ENCODE results near the gene MIXL1. TPM values are rescaled to one million over a fixed set of nuclear protein-coding genes. Genes with fewer than 3 reads are reported as not detected.
A peak's percentile ranks its signal among the peaks of the same experiment; 100 is the strongest.

The MIXL1 gene
- polyA plus RNA-seq, 1 experiment, result 0.21 TPM

- TF ChIP-seq CTCF (IDR thresholded peaks at IDR 0.05; ENCODE audit: low read depth, low read length), result no peak
- no peaks in the 10 kb centered on the region for H3K9me3 ChIP-seq (ENCODE audit: control insufficient read depth, insufficient read depth, low read length)
- ChIA-PET CTCF (interaction anchor here (0.6 kb wide), 1 partner anchor 29 kb away, joined by 4 read pairs; no protein-coding TSS in a partner anchor), POLR2A (no interaction called here)
- H3K27me3 ChIP-seq (ENCODE audit: control insufficient read depth, insufficient read depth, low read length), result peaks cover 10% of the 10 kb centered on the region
- H3K27ac ChIP-seq (ENCODE audit: low read depth, low read length), result no peak overlapping the region
- H3K4me3 ChIP-seq (ENCODE audit: low read depth, low read length), result no peak overlapping the region
- no peak for DNase-seq (ENCODE audit: low read depth, low spot score)
These were observed 778 bp upstream of the MIXL1 start for GRCh38 chr1:226222686-226223085.

GRCh38 chr1:226223786-226224244 lies 351 bp downstream of the MIXL1 start:
- no peak for DNase-seq (ENCODE audit: low read depth, low spot score)
- ChIA-PET POLR2A (no interaction called here), CTCF (interaction anchor here (1.6 kb wide), 1 partner anchor 27 kb away, joined by 4 read pairs; no protein-coding TSS in a partner anchor)

GRCh38 chr1:226226601-226227000 lies 3.1 kb downstream of the MIXL1 start:
- no peaks in the 10 kb centered on the region for H3K9me3 ChIP-seq (ENCODE audit: control insufficient read depth, insufficient read depth, low read length)
- CTCF ChIA-PET, result no interaction called here

More at GRCh38 chr1:226223786-226224244, 351 bp downstream of the MIXL1 start:
- no peak for TF ChIP-seq CTCF (IDR thresholded peaks at IDR 0.05; ENCODE audit: low read depth, low read length)
- Histone ChIP-seq H3K27me3 (ENCODE audit: control insufficient read depth, insufficient read depth, low read length) (peaks cover 10% of the 10 kb centered on the region), H3K4me3 (ENCODE audit: low read depth, low read length) (peak overlapping the region; percentile 54), H3K27ac (ENCODE audit: low read depth, low read length) (no peak overlapping the region), H3K9me3 (ENCODE audit: control insufficient read depth, insufficient read depth, low read length) (no peaks in the 10 kb centered on the region)

GRCh38 chr1:226233293-226233692 lies 9.8 kb downstream of the MIXL1 start:
- TF ChIP-seq CTCF (IDR thresholded peaks at IDR 0.05; ENCODE audit: low read depth, low read length), result no peak
- Histone ChIP-seq H3K27me3 (ENCODE audit: control insufficient read depth, insufficient read depth, low read length) (no peaks in the 10 kb centered on the region), H3K27ac (ENCODE audit: low read depth, low read length) (no peak overlapping the region), H3K4me3 (ENCODE audit: low read depth, low read length) (no peak overlapping the region), H3K9me3 (ENCODE audit: control insufficient read depth, insufficient read depth, low read length) (no peaks in the 10 kb centered on the region)
- DNase-seq (ENCODE audit: low read depth, low spot score), result no peak
- ChIA-PET CTCF (interaction anchor here (1.5 to 1.7 kb wide), 2 partner anchors 108 to 169 kb away, joined by 4 read pairs; no protein-coding TSS in a partner anchor), POLR2A (no interaction called here)

More at GRCh38 chr1:226226601-226227000, 3.1 kb downstream of the MIXL1 start:
- no peak for DNase-seq (ENCODE audit: low read depth, low spot score)
- Histone ChIP-seq H3K4me3 (ENCODE audit: low read depth, low read length) (no peak overlapping the region), H3K27me3 (ENCODE audit: control insufficient read depth, insufficient read depth, low read length) (peaks cover 10% of the 10 kb centered on the region), H3K27ac (ENCODE audit: low read depth, low read length) (no peak overlapping the region)
- no peak for TF ChIP-seq CTCF (IDR thresholded peaks at IDR 0.05; ENCODE audit: low read depth, low read length)
- POLR2A ChIA-PET, result no interaction called here

- Histone ChIP-seq H3K9me3 (ENCODE audit: control insufficient read depth, insufficient read depth, low read length) (no peaks in the 10 kb centered on the region), H3K27ac (ENCODE audit: low read depth, low read length) (no peak overlapping the region), H3K4me3 (ENCODE audit: low read depth, low read length) (no peak overlapping the region), H3K27me3 (ENCODE audit: control insufficient read depth, insufficient read depth, low read length) (no peaks in the 10 kb centered on the region)
- DNase-seq (ENCODE audit: low read depth, low spot score), result no peak
- ChIA-PET CTCF (interaction anchor here (1.0 to 1.7 kb wide), 2 partner anchors 36 to 169 kb away, joined by 4 read pairs; no protein-coding TSS in a partner anchor), POLR2A (no interaction called here)
- no peak for TF ChIP-seq CTCF (IDR thresholded peaks at IDR 0.05; ENCODE audit: low read depth, low read length)
These were observed 10.3 kb downstream of the MIXL1 start for GRCh38 chr1:226233806-226234205.
